Vagina (tissue), 2 donors: ENCODE measurements around the gene ZC3H4.

ENCODE experiments used
- POLR2A ChIP-seq, 2 donors: fragments of 450-650 bp; IDR thresholded peaks; one replicate each; pipeline ENCODE4 v1.6.1; 2017; ENCODE audit warnings: antibody characterized with exemption in 2 of 2, mild to moderate bottlenecking in 2 of 2, moderate library complexity in 2 of 2
- POLR2AphosphoS5 ChIP-seq, 2 donors: sonication (generic); formaldehyde crosslinking; IDR thresholded peaks; one replicate each; pipeline ENCODE4 v1.9.0; 2017; ENCODE audit warnings: antibody characterized with exemption in 2 of 2, mild to moderate bottlenecking in 2 of 2, low read depth in 1 of 2; ENCODE audit not compliant: insufficient read depth in 1 of 2
- TF ChIP-seq, protein P1 (sequence below), 3 experiments: fragments of 450-650 bp in 2 of 3; fragments of 200-600 bp in 1 of 3; sonication (generic) in 1 of 3; IDR thresholded peaks; one replicate each; pipeline ENCODE4 v1.5.1; 2017 to 2019; ENCODE audit warnings: antibody characterized with exemption in 3 of 3, mild to moderate bottlenecking in 2 of 3, moderate library complexity in 2 of 3

DNA sequence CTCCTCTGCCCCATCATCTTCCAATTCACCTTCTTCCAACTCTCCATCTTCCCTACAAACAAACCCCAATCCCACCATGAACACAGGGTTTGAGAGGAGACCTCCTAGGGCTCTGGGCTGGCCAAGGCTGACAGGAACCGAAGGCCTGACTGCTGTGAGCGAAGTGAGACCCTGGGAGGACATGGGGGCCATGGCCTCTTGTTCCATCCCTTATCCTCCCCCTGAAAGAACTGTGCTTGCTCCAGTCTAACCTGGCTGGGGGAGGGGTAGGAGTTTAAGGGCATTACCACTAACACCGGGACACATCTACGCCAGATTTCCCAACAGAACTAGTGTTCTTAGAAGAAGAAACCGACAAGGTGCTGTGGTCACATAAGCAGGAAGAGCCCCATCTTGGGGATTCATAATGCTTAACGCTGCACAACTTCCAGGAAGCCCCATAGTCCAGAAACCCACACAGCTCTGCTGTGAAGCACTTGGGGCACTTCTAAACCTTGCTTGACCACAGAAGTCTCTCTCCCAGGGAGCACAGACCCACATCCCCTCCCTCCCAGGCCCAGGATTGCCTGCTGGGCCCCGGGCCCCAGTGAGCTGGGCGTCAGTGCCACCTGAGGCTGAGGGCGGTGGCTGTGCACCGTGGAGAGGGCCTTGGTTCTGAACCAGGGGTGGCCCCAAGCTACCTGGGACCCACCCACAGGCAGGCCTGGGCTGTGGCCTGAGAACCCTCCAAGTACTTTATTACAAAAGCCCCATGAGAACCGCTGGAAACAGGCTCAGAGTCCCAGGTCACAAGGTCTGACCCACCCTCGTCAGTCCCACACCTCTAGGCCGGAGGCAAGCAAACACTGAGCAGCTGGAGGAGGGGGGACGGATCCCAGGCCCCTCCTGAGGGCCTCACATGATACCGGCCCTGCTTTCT lies 18.8 kb downstream of the ZC3H4 start:
- TF ChIP-seq POLR2A (IDR thresholded peaks at IDR 0.05) (no peak), POLR2AphosphoS5 (IDR thresholded peaks at IDR 0.05; ENCODE audit: insufficient read depth in 1 of 2, low read depth in 1 of 2) (no peak)
- TF ChIP-seq, protein P1, sequence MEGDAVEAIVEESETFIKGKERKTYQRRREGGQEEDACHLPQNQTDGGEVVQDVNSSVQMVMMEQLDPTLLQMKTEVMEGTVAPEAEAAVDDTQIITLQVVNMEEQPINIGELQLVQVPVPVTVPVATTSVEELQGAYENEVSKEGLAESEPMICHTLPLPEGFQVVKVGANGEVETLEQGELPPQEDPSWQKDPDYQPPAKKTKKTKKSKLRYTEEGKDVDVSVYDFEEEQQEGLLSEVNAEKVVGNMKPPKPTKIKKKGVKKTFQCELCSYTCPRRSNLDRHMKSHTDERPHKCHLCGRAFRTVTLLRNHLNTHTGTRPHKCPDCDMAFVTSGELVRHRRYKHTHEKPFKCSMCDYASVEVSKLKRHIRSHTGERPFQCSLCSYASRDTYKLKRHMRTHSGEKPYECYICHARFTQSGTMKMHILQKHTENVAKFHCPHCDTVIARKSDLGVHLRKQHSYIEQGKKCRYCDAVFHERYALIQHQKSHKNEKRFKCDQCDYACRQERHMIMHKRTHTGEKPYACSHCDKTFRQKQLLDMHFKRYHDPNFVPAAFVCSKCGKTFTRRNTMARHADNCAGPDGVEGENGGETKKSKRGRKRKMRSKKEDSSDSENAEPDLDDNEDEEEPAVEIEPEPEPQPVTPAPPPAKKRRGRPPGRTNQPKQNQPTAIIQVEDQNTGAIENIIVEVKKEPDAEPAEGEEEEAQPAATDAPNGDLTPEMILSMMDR (IDR thresholded peaks at IDR 0.05): no peak
